B cell (primary cell): Measurements from ENCODE around the gene VASH1. TPM values are rescaled to one million over a fixed set of nuclear protein-coding genes. Genes with fewer than 3 reads are reported as not detected.

Experiments used
- ATAC-seq: fragments of 200-7000 bp; cut with Tn5 transposase; one replicate; pipeline ENCODE4 v1.10.0; 2021; ENCODE audit warnings: low read depth, mild to moderate bottlenecking, moderate number of reproducible peaks, moderate library complexity
- CTCF ChIA-PET: fragments of 350-600 bp; sonication (Branson Sonifier 250); formaldehyde crosslinking; loops from one replicate; lab custom pipeline; 2021; ENCODE audit warnings: antibody characterized with exemption, inconsistent platforms; lab: Charles Lee
- POLR2A ChIA-PET: fragments of 350-600 bp; sonication (Branson Sonifier 250); formaldehyde crosslinking; loops from one replicate; lab custom pipeline; 2021; ENCODE audit warnings: antibody characterized with exemption; lab: Charles Lee
- DNase-seq: peaks from one replicate; pipeline ENCODE4 v3.0.0; 2013
- H2AFZ ChIP-seq: 2 replicates; pipeline ENCODE4 v1.6.1; 2012; ENCODE audit warnings: mild to moderate bottlenecking, low read depth, low read length; ENCODE audit not compliant: insufficient read depth, poor library complexity, severe bottlenecking
- H3K27ac ChIP-seq, 2 donors: 1 replicate in 1 of 2; 2 replicates in 1 of 2; pipeline ENCODE4 v1.5.1; 2012 to 2013; ENCODE audit warnings: low read length in 2 of 2, mild to moderate bottlenecking in 2 of 2, moderate library complexity in 1 of 2
- H3K27me3 ChIP-seq, 4 experiments: fragments of 200-600 bp in 1 of 4; sonication (generic) in 1 of 4; replicated peaks in 1 of 4; 1 replicate in 2 of 4; 2 replicates in 2 of 4; pipeline versions ENCODE4 v1.6.1 to v1.7.0; 2013 to 2016; ENCODE audit warnings: low read length in 3 of 4, mild to moderate bottlenecking in 2 of 4, mixed read lengths in 1 of 4, moderate library complexity in 1 of 4; ENCODE audit not compliant: insufficient read depth in 4 of 4, control insufficient read depth in 3 of 4; ENCODE audit errors: control extremely low read depth in 1 of 4
- H3K36me3 ChIP-seq, 2 experiments: replicated peaks in 1 of 2; 1 replicate in 1 of 2; 2 replicates in 1 of 2; pipeline versions ENCODE4 v1.6.1 to v1.7.1; 2013; ENCODE audit warnings: low read length in 1 of 2; ENCODE audit not compliant: insufficient read depth in 2 of 2, control insufficient read depth in 1 of 2; ENCODE audit errors: control extremely low read depth in 1 of 2, extremely low read depth in 1 of 2
- H3K4me1 ChIP-seq, 2 donors: fragments of 200-600 bp in 1 of 2; sonication (generic) in 1 of 2; 1 replicate in 1 of 2; 2 replicates in 1 of 2; pipeline versions ENCODE4 v1.5.1 to v1.6.1; 2013 to 2017; ENCODE audit warnings: low read length in 2 of 2; ENCODE audit not compliant: control insufficient read depth in 2 of 2, insufficient read depth in 2 of 2
- H3K4me2 ChIP-seq: replicated peaks from 2 replicates; pipeline ENCODE3; 2012; ENCODE audit warnings: mild to moderate bottlenecking, low read depth, low read length; ENCODE audit not compliant: poor library complexity, severe bottlenecking
- H3K4me3 ChIP-seq, 5 experiments: fragments of 200-600 bp in 1 of 5; sonication (generic) in 1 of 5; 1 replicate in 3 of 5; 2 replicates in 2 of 5; pipeline versions ENCODE4 v1.5.1 to v1.7.0; 2011 to 2016; ENCODE audit warnings: low read length in 4 of 5, mild to moderate bottlenecking in 4 of 5, low read depth in 2 of 5, control low read depth in 1 of 5, moderate library complexity in 1 of 5; ENCODE audit not compliant: insufficient read depth in 1 of 5; ENCODE audit errors: control extremely low read depth in 1 of 5, extremely low read depth in 1 of 5
- H3K79me2 ChIP-seq: fragments of 200-600 bp; sonication (generic); one replicate; pipeline ENCODE4 v1.6.0; 2016; ENCODE audit warnings: low read length; ENCODE audit not compliant: control insufficient read depth, insufficient read depth
- H3K9ac ChIP-seq: fragments of 200-600 bp; sonication (generic); 2 replicates; pipeline ENCODE4 v1.6.1; 2017; ENCODE audit warnings: mild to moderate bottlenecking, low read length, moderate library complexity
- H3K9me3 ChIP-seq, 3 donors: one replicate each; pipeline versions ENCODE4 v1.6.1 to v1.7.1; 2013; ENCODE audit warnings: low read length in 2 of 3; ENCODE audit not compliant: control insufficient read depth in 2 of 3, insufficient read depth in 1 of 3; ENCODE audit errors: control extremely low read depth in 1 of 3
- H4K20me1 ChIP-seq: 2 replicates; pipeline ENCODE4 v1.6.0; 2012; ENCODE audit warnings: mild to moderate bottlenecking, low read length; ENCODE audit not compliant: insufficient read depth, control insufficient read depth, poor library complexity, severe bottlenecking
- H3K27ac Mint-ChIP-seq: one replicate; pipeline ENCODE4 v1.8.0; 2021; ENCODE audit warnings: mixed read lengths
- H3K27me3 Mint-ChIP-seq: one replicate; pipeline ENCODE4 v1.8.0; 2021; ENCODE audit warnings: mixed read lengths
- H3K4me1 Mint-ChIP-seq: one replicate; pipeline ENCODE4 v1.8.0; 2021; ENCODE audit warnings: mixed read lengths
- H3K4me3 Mint-ChIP-seq: one replicate; pipeline ENCODE4 v1.8.0; 2021; ENCODE audit warnings: mixed read lengths
- H3K9me3 Mint-ChIP-seq: one replicate; pipeline ENCODE4 v1.8.0; 2022; ENCODE audit warnings: mixed read lengths; ENCODE audit not compliant: insufficient read depth
- EZH2 ChIP-seq: IDR thresholded peaks from 2 replicates; pipeline ENCODE4 v1.6.1; 2012; ENCODE audit warnings: borderline replicate concordance, low read depth, mild to moderate bottlenecking, moderate library complexity, low read length; ENCODE audit not compliant: insufficient read depth, poor library complexity, severe bottlenecking
- WGBS: methylation state at CpG from one replicate; pipeline ENCODE4 v1.1.5; 2013; ENCODE audit warnings: missing lambda C conversion rate; ENCODE audit not compliant: insufficient coverage; 5-methylcytosine and 5-hydroxymethylcytosine counted together
- intact Hi-C: fragments of 100-400 bp; cut with micrococcal nuclease; formaldehyde crosslinking; loops from one replicate; pipeline ENCODE4 v1.10.0; 2022
- polyA minus RNA-seq: library from RNA; depleted of rRNA, polyadenylated mRNA; stranded (reverse); fragments of >200 nt; gene quantifications from 2 replicates; pipeline ENCODE4 v1.2.3, GENCODE V29; 2012
- polyA plus RNA-seq: library from polyadenylated mRNA; depleted of rRNA; stranded (reverse); fragments of >200 nt; gene quantifications from 2 replicates; pipeline ENCODE4 v1.2.3, GENCODE V29; 2012
- total RNA-seq, 2 donors: library from RNA; stranded (reverse); fragments of 120-200 nt in 1 of 2; gene quantifications; 1 replicate in 1 of 2; 2 replicates in 1 of 2; pipeline versions ENCODE4 v1.2.3 to v1.2.4, GENCODE V29; 2013 to 2022
- TF ChIP-seq, protein P1 (sequence below): fragments of 200-600 bp; IDR thresholded peaks from one replicate; pipeline ENCODE4 v1.8.0; 2022; ENCODE audit warnings: antibody characterized with exemption, mild to moderate bottlenecking

The VASH1 gene
- total RNA-seq: 2.4 and 2.7 TPM in 2 replicates
- 1.5 TPM for total RNA-seq (2013)
- 0.60 and 6.3 TPM in 2 replicates for polyA plus RNA-seq
- 0.94 and 5.8 TPM in 2 replicates for polyA minus RNA-seq

DNA sequence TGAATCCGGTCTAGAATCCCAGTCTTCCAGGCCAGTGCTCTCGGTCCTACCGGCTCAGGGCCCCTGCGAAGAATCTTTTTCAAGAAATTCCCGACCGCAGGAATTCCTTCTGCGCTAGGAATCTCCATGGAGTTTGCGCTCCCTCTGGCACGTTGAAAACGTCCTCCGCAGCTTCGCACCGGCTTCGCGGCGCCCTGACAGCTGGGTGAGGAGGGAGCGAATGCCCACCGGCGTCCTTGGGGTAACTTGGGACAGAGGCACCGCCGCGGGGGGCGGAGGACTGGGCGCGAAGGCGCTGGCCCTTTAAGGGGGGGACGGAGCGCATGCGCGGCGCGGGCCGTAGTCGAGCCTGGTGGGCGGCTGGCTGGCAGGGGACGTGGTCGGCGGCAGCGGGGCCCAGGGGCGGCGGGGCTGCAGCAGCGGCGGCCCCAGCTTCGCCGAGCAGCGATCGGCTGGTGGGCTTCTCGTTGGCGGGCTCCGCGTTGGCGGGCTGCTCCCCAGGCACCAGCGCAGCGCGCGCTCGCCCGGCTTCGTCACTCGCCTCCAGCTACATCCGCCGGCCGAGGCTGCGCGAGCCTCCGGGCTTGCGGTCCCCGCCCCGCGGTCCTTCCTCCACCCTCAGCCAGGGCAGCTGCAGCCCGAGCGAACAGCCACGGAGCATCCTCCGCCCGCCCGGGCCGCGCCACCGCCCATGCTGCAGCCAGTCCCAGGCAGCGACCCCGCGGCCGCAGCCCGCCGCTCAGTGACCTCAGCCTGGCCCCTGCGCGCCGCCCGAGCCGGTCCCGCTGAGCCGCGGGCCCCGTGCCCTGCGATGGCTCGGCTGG lies at the start of gene VASH1:
Gene VASH1, plus strand, starts transcription at position 333 of the 824 bp plus-strand sequence. CDS start 1,354 bp downstream, outside the sequence.
- H3K4me2 ChIP-seq: peak within 1 kb of the TSS; percentile 95
- H3K79me2 ChIP-seq: no peaks in the 10 kb centered on the region
- Mint-ChIP-seq H3K4me1 (peaks cover 10% of the 10 kb centered on the region), H3K27ac (peak within 1 kb of the TSS; percentile 41), H3K4me3 (peak within 1 kb of the TSS; percentile 85), H3K27me3 (peaks cover 37% of the 10 kb centered on the region), H3K9me3 (no peaks in the 10 kb centered on the region)
- H3K27ac ChIP-seq: peak within 1 kb of the TSS in 1 of 2 donors; percentile 23
- peak within 1 kb of the TSS; percentile 11 to 68 (median 52) for H3K4me3 ChIP-seq
- H4K20me1 ChIP-seq: no peaks in the 10 kb centered on the region
- H3K4me1 ChIP-seq: peaks cover 13 to 14% of the 10 kb centered on the region in 2 donors
- H3K27me3 ChIP-seq: peaks cover 0 to 27% (median 11%) of the 10 kb centered on the region in 4 experiments
- peak within 1 kb of the TSS; percentile 84 for H2AFZ ChIP-seq
- H3K36me3 ChIP-seq: no peaks in the 10 kb centered on the region
- DNase-seq: peak; percentile 64
- ChIA-PET CTCF (interaction anchor here (1.8 kb wide), 1 partner anchor 24 kb away, joined by 4 read pairs; no protein-coding TSS in a partner anchor), POLR2A (no interaction called here)
- peak within 1 kb of the TSS; percentile 55 for H3K9ac ChIP-seq
- intact Hi-C loops: loop anchor here (5.0 kb wide), 1 partner anchor 51 kb away; the partner anchor contains the start of gene ANGEL1
- 1% methylated on average over 96 of the region's 96 CpGs for WGBS
- peak; percentile 87 for ATAC-seq
- H3K9me3 ChIP-seq: no peaks in the 10 kb centered on the region
- no peak for TF ChIP-seq EZH2
- TF ChIP-seq, protein P1, sequence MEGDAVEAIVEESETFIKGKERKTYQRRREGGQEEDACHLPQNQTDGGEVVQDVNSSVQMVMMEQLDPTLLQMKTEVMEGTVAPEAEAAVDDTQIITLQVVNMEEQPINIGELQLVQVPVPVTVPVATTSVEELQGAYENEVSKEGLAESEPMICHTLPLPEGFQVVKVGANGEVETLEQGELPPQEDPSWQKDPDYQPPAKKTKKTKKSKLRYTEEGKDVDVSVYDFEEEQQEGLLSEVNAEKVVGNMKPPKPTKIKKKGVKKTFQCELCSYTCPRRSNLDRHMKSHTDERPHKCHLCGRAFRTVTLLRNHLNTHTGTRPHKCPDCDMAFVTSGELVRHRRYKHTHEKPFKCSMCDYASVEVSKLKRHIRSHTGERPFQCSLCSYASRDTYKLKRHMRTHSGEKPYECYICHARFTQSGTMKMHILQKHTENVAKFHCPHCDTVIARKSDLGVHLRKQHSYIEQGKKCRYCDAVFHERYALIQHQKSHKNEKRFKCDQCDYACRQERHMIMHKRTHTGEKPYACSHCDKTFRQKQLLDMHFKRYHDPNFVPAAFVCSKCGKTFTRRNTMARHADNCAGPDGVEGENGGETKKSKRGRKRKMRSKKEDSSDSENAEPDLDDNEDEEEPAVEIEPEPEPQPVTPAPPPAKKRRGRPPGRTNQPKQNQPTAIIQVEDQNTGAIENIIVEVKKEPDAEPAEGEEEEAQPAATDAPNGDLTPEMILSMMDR: no peak

DNA sequence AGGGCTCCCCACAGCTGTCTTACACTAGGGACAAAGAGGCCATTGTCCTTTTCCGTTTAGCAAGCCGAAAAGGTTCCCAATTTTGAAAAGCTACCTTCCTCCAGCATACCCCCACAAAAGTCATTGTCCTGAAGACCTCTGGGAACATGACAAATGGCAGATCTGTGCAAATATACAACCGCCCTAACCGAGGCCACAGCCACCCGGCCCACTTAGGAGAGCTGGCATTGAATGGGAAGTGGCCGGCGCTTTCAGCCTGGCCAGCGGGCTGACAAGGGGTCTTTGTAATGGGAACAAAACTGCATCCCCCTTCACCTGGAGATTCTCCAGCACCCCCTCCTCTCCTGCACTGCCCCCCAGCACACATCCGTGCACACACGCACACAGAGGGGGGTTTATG lies 48.1 kb upstream of the VASH1 start:
- CTCF ChIA-PET: interaction anchor here (0.6 to 2.0 kb wide), 3 partner anchors 142 to 357 kb away, joined by 3 to 8 read pairs (median 3); no protein-coding TSS in a partner anchor
- intact Hi-C loops: loop anchor here (5.0 kb wide), 1 partner anchor 604 kb away; no protein-coding TSS in a partner anchor
- H3K9me3 ChIP-seq: no peaks in the 10 kb centered on the region
- H3K9ac ChIP-seq: no peak overlapping the region
- Mint-ChIP-seq H3K9me3 (no peaks in the 10 kb centered on the region), H3K4me3 (no peak overlapping the region), H3K4me1 (peaks cover 13% of the 10 kb centered on the region), H3K27ac (no peak overlapping the region), H3K27me3 (peaks cover 12% of the 10 kb centered on the region)
- H3K36me3 ChIP-seq: no peaks in the 10 kb centered on the region
- no peak overlapping the region for H2AFZ ChIP-seq
- no peak overlapping the region for H3K4me2 ChIP-seq
- no peaks in the 10 kb centered on the region for H4K20me1 ChIP-seq
- no peak for DNase-seq
- POLR2A ChIA-PET: no interaction called here
- no peak overlapping the region for H3K27ac ChIP-seq
- H3K27me3 ChIP-seq: no peaks in the 10 kb centered on the region
- no peak overlapping the region for H3K4me3 ChIP-seq
- WGBS: 94% methylated on average over 6 of the region's 10 CpGs
- no peaks in the 10 kb centered on the region for H3K79me2 ChIP-seq
- peaks cover 0 to 18% of the 10 kb centered on the region in 2 donors for H3K4me1 ChIP-seq
- TF ChIP-seq, protein P1: no peak
- TF ChIP-seq EZH2: no peak
- ATAC-seq: no peak
